Measurements from ENCODE around the gene NCEH1. TPM values are rescaled to one million over a fixed set of nuclear protein-coding genes. Genes with fewer than 3 reads are reported as not detected.

NCEH1 gene
- total RNA-seq, 1 donor from 2014 or later: 19.1 TPM

- H3K27ac ChIP-seq: no peak overlapping the region
- H3K4me3 ChIP-seq: no peak overlapping the region
- TF ChIP-seq CTCF (IDR thresholded peaks at IDR 0.05): no peak
- no peaks in the 10 kb centered on the region for H3K9me3 ChIP-seq
- intact Hi-C loops (cut with DNase I): no loop called here
- DNase-seq (ENCODE audit: low spot score in 2 of 2): no peak
- H3K27me3 ChIP-seq: no peaks in the 10 kb centered on the region
- no peaks in the 10 kb centered on the region for H3K36me3 ChIP-seq
- no peaks in the 10 kb centered on the region for H3K4me1 ChIP-seq
These were observed 51.4 kb downstream of the NCEH1 start for GRCh38 chr3:172659246-172660002.

GRCh38 chr3:172658344-172659245 lies 52.3 kb downstream of the NCEH1 start:
- DNase-seq (ENCODE audit: low spot score in 2 of 2): no peak
- no peaks in the 10 kb centered on the region for H3K36me3 ChIP-seq
- no peaks in the 10 kb centered on the region for H3K27me3 ChIP-seq
- H3K9me3 ChIP-seq: no peaks in the 10 kb centered on the region
- H3K27ac ChIP-seq: no peak overlapping the region
- H3K4me3 ChIP-seq: no peak overlapping the region
- intact Hi-C loops (cut with DNase I): no loop called here
- no peaks in the 10 kb centered on the region for H3K4me1 ChIP-seq
- no peak for TF ChIP-seq CTCF (IDR thresholded peaks at IDR 0.05)

- intact Hi-C loops (cut with DNase I): no loop called here
- no peak overlapping the region for H3K27ac ChIP-seq
- no peaks in the 10 kb centered on the region for H3K4me1 ChIP-seq
- TF ChIP-seq CTCF (IDR thresholded peaks at IDR 0.05): no peak
- no peaks in the 10 kb centered on the region for H3K9me3 ChIP-seq
- no peak for DNase-seq (ENCODE audit: low spot score in 2 of 2)
- no peaks in the 10 kb centered on the region for H3K27me3 ChIP-seq
- no peaks in the 10 kb centered on the region for H3K36me3 ChIP-seq
- no peak overlapping the region for H3K4me3 ChIP-seq
These were observed 54.3 kb downstream of the NCEH1 start for GRCh38 chr3:172656602-172657001.

GRCh38 chr3:172655388-172655787 lies 55.5 kb downstream of the NCEH1 start:
- H3K4me1 ChIP-seq: no peaks in the 10 kb centered on the region
- no peak overlapping the region for H3K27ac ChIP-seq
- no peak for TF ChIP-seq CTCF (IDR thresholded peaks at IDR 0.05)
- H3K4me3 ChIP-seq: no peak overlapping the region
- DNase-seq (ENCODE audit: low spot score in 2 of 2): no peak
- H3K27me3 ChIP-seq: no peaks in the 10 kb centered on the region
- intact Hi-C loops (cut with DNase I): no loop called here
- no peaks in the 10 kb centered on the region for H3K9me3 ChIP-seq
- no peaks in the 10 kb centered on the region for H3K36me3 ChIP-seq

GRCh38 chr3:172654470-172654869 lies 56.4 kb downstream of the NCEH1 start:
- no peak overlapping the region for H3K4me3 ChIP-seq
- intact Hi-C loops (cut with DNase I): no loop called here

More at GRCh38 chr3:172654470-172654869, 56.4 kb downstream of the NCEH1 start:
- no peaks in the 10 kb centered on the region for H3K27me3 ChIP-seq
- H3K4me1 ChIP-seq: no peaks in the 10 kb centered on the region
- no peak for TF ChIP-seq CTCF (IDR thresholded peaks at IDR 0.05)
- no peak for DNase-seq (ENCODE audit: low spot score in 2 of 2)
- no peaks in the 10 kb centered on the region for H3K36me3 ChIP-seq
- H3K27ac ChIP-seq: no peak overlapping the region
- H3K9me3 ChIP-seq: no peaks in the 10 kb centered on the region
